HuH-7 (cell line): ENCODE results near the gene SRRM1.
"Not testable (repeated sequence)": the region's sequence is repeated elsewhere in the genome, so short reads cannot be mapped to it uniquely, and the experiment has no call there.

Source experiments
- DNase-seq: peaks from one replicate; pipeline ENCODE4 v3.0.0; 2011; ENCODE audit warnings: low spot score

SRRM1 gene

DNA sequence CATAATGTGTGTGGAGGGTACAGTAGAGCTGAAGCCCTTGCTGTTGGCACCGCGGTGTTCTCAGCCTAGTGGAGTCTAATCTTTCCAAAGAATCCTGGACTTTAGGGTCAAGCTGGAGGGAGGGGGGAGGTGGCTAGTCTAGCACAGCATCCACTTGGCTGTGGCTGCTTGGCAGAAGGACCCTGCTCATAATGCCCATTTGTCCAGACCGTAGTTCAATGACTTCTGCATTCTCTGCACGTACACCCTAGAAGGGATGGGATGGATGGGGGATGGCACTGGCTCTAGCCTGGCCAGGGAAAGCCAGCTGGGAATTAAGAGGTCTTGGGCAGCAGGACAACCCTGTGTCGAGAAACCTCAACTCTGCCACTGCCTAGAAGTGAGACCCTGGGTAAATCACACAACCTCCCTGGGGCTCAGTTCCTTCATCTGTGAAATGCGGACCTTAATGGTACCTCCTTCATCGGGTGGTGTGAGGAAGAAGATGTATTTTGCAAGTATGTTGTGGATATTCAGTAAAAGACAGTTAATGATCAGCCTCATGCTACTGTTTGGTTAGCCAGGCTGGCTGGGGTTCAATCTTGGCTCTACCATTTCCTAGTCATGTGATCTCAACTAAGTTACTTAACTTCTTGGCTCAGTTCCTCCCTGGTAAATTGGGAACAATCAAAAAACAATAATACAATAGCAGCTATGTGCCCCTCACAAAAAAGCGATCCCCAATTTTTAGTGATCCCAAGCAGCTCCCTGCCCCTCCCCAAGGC is 75.0 kb downstream of the SRRM1 start:
- DNase-seq = no peak

DNA sequence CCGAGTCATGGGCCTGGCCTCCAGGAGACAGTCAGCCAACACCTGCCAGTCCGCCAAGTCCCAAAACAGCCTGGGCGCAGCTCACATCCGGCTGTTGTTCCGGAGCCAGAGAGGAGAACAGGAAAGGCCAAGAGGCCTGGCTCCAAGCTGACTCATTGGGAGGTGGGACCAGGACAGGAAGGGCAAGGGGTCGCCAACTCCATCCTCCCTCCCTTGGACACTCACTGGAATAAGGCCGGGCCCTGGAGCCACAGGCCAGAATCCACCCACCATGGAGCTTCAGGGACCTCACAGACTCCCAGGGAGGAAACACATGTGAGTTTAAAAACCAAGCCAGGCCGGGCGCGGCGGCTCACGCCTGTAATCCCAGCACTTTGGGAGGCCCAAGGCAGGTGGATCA is 77.0 kb downstream of the SRRM1 start:
- no peak for DNase-seq

GRCh38 chr1:24721533-24721932 is 78.4 kb downstream of the SRRM1 start:
- DNase-seq = no peak

DNA sequence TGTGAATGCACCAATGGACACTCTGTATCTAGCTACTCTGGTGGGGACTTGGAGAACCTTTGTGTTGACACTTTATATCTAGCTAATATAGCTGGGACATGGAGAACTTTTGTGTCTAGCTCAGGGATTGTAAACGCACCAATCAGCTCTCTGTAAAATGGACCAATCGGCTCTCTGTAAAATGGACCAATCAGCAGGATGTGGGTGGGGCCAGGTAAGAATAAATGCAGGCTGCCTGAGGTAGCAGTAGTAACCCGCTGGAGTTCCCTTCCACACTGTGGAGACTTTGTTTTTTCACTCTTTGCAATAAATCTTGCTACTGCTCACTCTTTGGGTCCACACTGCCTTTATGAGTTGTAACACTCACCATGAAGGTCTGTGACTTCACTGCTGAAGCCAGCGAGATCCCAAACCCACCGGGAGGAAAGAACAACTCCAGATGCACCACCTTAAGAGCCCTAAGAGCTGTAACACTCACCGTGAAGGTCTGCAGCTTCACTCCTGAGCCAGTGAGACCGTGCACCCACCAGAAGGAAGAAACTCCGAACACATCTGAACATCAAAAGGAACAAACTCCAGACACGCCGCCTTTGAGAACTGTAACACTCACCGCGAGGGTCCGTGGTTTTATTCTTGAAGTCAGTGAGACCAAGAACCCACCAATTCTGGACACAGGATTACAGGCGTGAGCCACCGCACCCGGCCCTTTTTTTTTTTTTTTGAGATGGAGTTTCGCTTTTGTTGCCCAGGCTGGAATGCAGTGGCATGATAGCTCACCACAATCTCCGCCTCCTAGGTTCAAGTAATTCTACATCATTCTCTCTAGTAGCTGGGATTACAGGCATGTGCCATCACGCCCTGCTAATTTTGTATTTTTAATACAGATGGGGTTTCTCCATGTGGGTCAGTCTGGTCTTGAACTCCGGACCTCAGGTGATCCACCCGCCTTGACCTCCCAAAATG is 79.3 kb downstream of the SRRM1 start:
- DNase-seq = not testable (repeated sequence)
